HUDEP-2 (cell line): ENCODE data around the gene CRK.
"Not testable (repeated sequence)": the region's sequence is repeated elsewhere in the genome, so short reads cannot be mapped to it uniquely, and the experiment has no call there.

Experiments used
- DNase-seq, 76 experiments: peaks; one replicate each; lab custom pipeline; 2025; ENCODE audit not compliant: unreplicated experiment in 76 of 76; lab: John Stamatoyannopoulos, UW

CRK gene

GRCh38 chr17:1391577-1391976 is 64.5 kb downstream of the CRK start:
- DNase-seq: no peak

GRCh38 chr17:1390432-1391367 is 65.3 kb downstream of the CRK start:
- peak in 1 of 76 experiments; percentile 6 for DNase-seq

GRCh38 chr17:1387490-1388227 is 68.4 kb downstream of the CRK start:
- not testable (repeated sequence) for DNase-seq

DNA sequence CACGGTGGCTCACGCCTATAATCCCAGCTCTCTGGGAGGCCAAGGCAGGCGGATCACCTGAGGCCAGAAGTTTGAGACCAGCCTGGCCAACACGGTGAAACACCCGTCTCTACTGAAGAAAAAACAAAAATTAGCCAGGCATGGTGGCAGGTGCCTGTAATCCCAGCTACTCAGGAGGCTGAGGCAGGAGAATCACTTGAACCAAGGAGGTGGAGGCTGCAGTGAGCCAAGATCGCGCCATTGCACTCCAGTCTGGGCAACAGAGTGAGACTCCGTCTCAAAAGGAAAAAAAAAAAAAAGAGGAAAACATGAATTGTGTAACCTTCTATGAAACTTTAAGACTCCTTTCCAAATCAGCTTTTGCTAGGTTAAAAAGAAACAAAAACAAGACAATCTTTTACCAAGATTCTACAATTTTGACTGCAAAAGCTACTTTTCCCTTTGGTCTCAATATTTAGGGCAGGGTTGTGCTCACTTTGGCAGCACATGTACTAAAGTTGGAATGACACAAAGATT is 69.3 kb downstream of the CRK start:
- DNase-seq: not testable (repeated sequence)

- no peak for DNase-seq
These were observed 69.8 kb downstream of the CRK start for GRCh38 chr17:1386265-1386664.

GRCh38 chr17:1385861-1386260 is 70.2 kb downstream of the CRK start:
- peak in 18 of 76 experiments; percentile 1 to 57 (median 20) for DNase-seq

- peak in 7 of 76 experiments; percentile 3 to 46 (median 28) for DNase-seq
These were observed 71.1 kb downstream of the CRK start for GRCh38 chr17:1384905-1385435.

GRCh38 chr17:1379930-1380313 is 76.1 kb downstream of the CRK start:
- DNase-seq: no peak

- no peak for DNase-seq
These were observed 76.7 kb downstream of the CRK start for GRCh38 chr17:1379208-1379929.

DNA sequence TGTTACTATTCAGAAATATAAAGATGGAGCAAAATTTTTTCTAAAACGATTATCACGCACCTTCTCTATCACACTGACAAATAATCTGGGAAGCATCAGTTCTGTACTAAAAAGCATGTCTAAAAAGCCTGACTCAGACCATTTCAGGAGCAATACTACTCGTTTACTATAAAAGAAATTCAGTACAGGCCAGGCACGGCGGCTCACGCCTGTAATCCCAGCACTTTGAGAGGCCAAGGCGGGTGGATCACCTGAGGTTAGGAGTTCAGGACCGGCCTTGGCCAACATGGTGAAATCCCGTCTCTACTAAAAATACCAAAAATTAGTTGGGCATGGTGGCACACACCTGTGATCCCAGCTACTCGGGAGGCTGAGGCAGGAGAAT is 77.6 kb downstream of the CRK start:
- DNase-seq: not testable (repeated sequence)

- no peak for DNase-seq
These were observed 78.7 kb downstream of the CRK start for GRCh38 chr17:1377334-1377733.

- DNase-seq: no peak
These were observed 80.0 kb downstream of the CRK start for GRCh38 chr17:1376061-1376460.

- DNase-seq: no peak
These were observed 80.4 kb downstream of the CRK start for GRCh38 chr17:1375615-1376014.

- DNase-seq: no peak
These were observed 81.4 kb downstream of the CRK start for GRCh38 chr17:1374431-1375177.

GRCh38 chr17:1373707-1374237 is 82.3 kb downstream of the CRK start:
- DNase-seq: no peak

DNA sequence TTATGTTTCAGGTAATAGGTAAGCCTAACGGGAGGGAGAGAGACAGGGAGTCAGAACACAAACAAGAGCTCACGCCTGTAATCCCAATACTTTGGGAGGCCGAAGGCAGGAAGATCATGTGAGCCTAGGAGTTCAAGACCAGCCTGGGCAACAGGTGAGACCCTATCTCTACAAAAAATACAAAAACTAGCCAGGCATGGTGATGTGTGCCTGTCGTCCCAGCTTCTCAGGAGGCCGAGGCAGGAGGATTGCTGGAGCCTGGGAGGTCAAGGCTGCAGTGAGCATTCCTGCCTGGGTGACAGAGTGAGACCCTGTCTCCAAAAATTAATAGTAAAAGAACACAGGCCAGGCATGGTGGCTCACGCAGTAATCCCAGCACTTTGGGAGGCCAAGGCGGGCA is 83.4 kb downstream of the CRK start:
- DNase-seq: no peak

- no peak for DNase-seq
These were observed 84.0 kb downstream of the CRK start for GRCh38 chr17:1371893-1372590.
